GM19455 (cell line): Measurements from ENCODE around the gene LAMA5.

Experiments used
- ATAC-seq: cut with Tn5 transposase; IDR thresholded peaks from one replicate; pipeline ENCODE4 v1.9.1; 2021; ENCODE audit not compliant: unreplicated experiment

Gene LAMA5

DNA sequence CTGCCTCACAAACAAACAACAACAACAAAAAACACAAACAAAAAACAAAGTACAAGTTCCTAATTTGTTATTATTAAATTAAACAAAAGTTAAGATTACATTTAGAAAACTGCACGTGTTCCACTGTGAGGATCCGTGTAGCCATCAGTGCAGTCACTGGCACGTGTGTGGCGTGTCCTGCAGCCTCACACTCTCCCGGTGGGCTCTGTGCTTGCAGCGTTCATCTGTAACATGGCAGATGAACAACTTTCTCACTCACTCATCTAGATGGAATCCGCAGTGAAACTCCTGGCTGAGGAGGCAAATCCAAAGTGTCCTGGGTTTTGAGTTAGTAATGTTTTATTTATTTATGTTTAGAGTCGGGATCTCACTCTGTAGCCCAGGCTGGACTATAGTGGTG, 77.2 kb downstream of the LAMA5 start:
- ATAC-seq: no peak

DNA sequence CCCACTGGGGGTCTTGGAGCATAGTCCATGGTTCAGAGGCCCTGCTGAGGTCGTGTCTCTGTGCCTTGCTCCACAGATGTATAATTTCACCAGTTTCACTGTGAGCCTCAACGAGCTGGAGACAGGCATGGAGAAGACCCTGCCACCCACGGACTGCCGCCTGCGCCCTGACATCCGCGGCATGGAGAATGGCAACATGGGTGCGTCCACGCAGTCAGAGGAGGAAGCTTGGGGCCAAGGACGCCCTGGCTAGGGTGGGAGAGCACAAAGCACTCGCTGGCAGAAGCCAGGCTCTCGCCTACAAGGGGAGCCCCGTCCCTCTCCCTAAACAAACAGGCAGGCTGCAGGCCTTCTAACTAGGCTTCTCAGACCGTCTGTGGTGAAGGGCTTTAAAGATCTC, 78.0 kb downstream of the LAMA5 start:
- no peak for ATAC-seq

DNA sequence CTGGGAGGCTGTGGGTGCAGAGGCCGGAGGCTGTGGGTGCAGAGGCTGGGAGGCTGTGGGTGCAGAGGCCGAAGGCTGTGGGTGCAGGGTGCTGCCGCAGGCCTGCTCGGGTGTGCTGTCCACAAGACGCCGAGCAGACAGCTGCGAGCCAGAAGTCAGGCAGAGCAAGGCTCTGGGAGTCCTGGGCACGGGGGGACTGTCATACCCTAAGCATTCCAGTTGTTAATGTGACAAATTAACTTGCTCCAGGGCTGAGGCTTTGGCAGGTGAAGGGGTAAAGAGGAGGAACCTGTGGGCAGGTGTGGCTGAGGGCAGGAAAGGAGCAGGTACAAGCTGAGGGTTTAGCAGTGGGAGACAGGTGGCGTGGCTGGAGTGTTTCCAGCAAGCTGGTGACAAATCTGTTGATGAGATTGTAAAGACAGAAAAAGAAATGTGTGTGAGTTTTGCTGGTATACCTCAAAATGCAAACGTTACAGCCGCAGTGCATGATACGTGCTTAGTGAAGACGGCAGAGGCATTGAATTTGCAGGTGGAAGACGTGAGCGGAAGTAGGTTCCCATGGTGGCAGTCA, 78.5 kb downstream of the LAMA5 start:
- ATAC-seq: no peak

DNA sequence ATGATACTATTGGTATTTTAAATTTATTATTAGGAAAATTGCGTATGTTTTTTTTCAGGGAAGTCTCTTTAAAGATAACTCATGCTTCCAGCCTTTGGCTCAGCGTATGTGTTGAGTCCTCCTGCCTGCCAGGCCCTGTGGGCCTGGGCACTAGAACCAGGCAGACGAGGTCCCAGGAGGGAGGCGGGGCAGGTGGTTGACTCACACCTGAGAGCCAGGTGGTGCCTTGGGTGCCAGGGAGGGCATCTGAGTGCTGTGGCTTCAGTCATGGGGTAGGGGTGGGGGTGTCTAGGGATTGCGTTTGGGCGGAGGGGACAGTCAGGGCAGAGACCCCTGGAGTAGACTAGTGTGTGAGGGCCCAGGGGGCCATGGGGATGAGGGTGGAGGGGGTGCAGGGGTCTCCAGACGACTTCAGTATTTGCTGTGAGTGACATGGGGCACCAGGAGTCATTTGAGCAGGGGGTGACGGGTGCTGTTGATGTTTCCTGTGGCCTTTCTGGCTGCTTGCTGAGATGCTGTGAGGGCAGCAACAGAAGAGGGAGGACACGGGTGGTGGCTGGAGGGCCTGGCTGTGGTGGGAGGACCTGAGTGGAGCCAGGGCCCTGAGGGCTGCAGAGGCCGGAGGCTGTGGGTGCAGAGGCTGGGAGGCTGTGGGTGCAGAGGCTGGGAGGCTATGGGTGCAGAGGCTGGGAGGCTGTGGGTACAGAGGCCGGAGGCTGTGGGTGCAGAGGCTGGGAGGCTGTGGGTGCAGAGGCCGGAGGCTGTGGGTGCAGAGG, 79.2 kb downstream of the LAMA5 start:
- no peak for ATAC-seq

DNA sequence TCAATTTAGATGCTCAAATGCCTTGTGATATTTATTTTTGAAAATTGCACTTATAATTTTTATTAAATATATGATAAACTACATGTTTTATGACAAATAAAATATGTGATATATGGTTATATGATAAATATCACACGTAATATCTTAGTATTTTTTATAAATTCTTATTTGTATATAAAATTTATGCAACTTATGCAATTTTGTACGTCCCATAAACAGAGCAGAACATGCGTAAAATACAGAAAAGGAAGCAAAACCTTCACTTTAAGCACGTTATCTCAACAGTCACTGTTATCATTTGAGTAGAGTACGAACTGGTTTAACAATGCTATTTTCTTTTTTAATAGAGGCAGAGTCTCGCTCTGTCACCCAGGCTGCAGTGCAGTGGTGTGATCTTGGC, 80.0 kb downstream of the LAMA5 start:
- ATAC-seq: no peak

DNA sequence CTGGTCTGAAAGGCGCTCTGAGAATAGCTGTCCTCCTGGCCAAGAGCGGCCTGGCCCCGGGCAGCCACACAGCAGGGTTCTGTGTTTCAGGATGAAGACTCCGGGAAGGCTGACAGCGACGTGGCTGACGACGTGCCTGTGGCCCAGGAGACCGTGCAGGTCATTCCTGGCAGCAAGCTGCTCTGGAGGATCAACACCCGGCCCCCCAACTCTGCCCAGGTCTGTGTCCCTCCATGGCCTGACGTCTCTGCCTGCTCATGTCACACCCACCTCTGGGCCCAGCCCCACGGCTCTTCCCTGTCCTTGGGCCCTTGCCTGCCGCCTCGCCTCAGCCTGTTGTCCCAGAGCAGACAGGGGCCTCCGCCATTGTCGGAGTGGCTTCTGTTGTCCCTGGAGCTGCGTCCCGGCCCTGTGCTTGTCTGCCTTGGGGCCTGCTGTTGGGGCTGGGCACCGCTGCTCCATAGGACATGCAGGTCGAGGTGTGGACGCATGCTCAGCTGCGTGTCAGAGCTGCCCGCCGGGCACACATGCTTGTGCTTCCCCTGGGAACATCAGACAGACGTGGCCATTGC, 80.5 kb downstream of the LAMA5 start:
- no peak for ATAC-seq

DNA sequence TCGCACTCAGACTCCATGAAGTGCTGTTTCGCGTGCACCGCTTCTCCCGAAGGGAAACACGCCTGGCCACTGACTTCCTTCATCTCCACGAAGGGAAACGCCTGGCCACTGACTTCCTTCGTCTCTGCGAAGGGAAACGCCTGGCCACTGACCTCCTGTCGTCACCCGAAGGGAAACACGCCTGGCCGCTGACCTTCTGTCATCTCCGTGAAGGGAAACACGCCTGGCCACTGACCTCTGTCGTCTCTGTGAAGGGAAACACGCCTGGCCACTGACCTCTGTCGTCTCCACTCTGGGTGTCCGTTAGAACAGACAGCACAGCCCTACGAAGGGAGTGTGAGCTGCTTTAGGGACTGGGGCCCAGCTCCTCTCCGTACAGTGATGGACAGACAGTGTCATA, 81.4 kb downstream of the LAMA5 start:
- ATAC-seq: no peak

DNA sequence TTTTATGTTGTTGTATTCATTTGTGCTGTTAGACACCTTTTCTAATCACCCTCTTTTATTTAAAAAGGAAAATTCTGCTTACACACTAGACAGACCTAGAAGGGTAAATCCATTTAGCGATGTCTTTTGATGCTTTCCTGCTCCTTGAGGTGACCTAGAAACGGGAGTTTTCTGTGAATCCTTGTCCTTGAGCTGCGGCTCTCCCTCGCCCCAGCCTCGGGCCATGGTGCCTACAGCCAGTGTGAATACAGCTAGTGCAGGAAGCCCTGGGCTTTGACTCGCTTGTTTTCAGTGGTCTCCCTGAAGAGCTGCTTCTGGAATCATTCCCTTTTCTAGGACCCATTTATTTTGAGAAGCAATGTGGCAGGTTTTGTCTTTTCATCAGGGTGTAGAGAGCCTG, 82.0 kb downstream of the LAMA5 start:
- ATAC-seq: no peak

DNA sequence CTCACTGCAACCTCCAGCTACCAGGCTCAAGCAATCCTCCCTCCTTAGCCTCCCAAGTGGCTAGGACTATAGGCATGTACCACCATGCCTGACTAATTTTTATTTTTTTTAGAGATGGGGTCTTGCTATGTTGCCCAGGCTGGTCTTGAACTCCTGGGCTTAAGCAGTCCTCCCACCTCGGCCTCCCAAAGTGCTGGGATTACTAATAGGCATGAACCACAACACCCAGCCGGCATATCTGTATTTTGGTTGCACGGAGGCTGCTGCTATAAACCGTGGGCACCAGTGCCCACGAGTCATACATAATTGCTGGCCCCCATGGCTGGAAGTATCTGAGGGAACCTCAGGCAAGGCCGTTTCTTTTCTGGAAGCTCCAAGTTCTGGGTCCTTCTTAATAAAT, 82.7 kb downstream of the LAMA5 start:
- no peak for ATAC-seq

DNA sequence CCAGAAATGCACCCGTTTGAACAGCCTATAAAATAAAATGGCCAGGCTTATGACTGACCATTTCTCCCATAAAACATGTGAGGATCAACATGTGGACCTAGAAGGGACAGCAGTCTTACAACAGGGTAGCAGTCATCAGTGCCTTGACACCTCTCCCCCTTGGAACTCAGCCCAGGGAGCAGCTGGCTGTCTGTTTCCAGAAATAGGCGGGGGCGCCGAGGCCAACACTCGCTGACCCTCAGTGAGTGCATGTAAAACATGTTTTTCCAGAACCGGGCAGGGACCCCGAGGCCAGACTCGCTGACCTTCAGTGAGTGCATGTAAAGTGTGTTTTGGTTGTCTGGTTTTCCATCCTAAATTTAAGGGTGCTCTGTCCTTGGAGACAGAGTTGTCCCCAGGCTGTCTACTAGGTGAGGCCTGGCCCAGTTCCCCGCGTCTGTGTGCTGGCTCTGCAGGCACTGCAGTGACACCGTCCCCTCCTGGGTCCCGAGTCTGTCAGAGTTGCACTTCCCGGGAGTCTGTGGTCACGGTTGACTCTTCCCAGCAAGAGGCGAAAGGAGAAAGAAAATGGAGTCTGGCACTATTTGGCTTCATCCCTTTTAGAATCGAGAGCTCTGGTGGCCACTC, 84.1 kb downstream of the LAMA5 start:
- no peak for ATAC-seq

DNA sequence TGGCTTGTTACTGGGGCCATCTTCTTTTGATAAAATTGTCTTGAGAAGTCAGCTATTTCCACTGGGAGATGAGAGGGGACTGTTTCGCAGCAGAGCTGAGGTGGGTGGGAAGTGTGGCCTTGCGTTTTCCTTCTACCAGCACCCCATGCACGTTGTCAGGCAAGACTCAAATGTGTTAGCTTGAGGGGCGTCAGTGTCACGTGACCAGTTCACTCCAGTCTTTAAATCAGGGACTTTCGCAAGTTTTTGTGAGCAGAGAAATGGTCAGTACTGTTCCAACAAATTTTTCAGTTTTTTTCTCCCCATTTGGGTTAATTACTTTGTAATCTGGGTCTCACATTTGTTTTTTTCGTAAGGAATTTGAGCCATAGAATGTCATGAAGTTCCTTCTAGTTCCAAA, 85.0 kb downstream of the LAMA5 start:
- no peak for ATAC-seq

DNA sequence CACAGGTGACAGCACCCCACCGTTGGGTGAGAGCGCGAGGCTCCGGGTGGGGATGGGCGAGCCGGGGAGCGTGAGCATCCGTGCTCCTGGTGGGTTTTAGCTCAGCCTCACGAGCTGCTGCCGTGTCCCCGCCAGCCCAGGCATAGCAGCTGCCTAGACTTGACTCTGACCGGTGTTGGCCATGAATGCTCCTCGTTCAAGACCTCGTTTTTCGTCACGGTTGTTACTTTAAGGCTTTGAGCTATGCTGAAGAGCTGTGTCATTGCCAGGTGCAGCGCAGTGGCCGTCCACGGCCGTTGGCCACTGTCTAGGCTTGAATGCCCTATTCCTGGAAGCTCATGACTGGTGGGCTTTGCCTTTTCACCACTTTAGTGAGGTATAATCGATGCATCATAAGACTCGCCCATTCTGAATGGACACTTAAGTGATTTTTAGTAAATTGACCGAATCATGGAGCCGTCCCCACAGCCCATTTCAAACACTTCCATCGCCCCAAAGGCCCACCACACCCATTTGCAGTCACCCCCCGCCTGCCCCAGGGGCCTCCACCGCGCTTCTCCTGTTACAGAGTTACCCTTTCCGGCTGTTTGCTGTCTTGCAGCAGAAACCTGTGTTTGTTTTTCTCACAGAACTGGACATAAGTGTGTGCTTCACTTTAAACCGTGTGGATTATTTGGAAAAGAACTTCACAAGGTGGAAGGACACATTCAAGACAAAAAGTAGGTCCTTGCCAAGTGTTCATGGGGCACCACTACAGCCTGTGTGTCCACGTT, 85.8 kb downstream of the LAMA5 start:
- ATAC-seq: no peak

DNA sequence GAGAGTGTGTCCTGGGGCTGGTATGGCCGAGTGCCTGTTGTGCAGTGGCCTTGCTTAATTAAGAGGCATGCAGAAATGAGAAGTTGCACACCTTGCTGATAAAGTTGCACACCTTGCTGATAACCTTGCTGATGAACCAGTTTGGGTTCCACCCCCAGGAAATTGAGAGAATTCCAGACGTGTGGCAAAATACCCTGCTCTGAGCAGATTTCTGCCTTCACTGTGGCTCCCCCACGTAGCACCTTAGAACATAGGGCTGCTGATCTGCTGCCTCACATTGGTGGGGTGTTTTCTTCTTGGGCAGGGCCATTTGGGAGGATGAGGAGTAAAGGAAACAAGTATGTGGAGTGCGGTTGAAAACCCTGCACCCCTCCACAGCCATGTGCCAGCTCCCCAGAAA, 86.8 kb downstream of the LAMA5 start:
- ATAC-seq: no peak

DNA sequence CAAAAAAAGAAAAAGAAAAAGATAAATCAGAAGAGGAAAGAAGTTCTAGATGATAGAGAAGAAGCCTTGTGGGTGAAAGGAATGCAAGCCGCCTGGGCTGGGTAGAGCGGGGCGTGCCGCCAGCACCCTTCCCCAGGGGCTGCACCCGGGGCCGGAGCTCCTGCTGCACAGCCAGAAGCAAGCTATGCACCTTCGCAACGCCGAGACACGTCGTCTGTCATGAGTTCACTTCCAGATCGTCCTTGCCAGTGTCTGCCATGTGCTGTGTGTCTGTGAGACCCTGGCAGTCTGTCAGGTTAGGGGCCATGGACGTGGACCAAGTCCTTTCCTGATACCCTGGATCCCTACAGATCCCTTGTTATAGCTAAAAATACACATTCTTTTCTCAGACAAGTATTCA, 89.9 kb downstream of the LAMA5 start:
- ATAC-seq: no peak

DNA sequence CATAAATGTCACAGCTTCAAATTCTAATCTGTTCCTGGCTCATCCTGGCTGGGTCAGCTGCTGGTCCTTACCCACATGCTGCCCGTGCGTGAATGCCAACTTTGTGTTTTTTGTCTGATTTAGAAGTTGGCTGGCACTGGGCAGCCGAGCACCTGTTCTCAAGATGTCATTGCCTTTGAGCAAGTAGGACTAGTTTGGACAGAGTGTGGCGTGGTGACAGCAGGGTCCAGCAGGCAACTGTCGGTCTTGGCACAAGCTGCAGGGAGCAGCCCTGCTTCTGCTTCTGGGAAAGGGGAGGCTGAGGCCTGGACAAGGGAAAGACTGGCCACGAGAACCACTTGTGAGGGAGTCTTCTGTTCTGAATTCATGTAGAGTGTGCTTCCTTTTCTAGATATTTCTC, 90.7 kb downstream of the LAMA5 start:
- no peak for ATAC-seq

DNA sequence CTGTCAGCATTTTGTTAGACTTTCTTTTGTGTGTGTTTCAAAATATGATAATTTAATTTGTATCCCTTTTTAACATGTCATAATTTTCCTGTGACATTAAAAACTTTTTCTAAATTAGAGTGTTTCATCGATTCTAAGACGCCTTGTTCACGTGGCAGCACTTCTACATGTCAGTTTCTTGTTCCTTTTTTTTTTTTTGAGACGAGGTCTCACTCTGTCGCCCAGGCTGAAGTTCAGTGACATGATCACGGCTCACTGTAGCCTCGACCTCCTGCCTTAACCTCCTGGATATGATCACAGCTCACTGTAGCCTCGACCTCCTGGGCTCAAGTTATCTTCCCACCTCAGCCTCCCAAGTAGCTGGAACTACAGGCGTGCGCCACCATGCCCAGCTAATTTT, 91.9 kb downstream of the LAMA5 start:
- ATAC-seq: no peak

DNA sequence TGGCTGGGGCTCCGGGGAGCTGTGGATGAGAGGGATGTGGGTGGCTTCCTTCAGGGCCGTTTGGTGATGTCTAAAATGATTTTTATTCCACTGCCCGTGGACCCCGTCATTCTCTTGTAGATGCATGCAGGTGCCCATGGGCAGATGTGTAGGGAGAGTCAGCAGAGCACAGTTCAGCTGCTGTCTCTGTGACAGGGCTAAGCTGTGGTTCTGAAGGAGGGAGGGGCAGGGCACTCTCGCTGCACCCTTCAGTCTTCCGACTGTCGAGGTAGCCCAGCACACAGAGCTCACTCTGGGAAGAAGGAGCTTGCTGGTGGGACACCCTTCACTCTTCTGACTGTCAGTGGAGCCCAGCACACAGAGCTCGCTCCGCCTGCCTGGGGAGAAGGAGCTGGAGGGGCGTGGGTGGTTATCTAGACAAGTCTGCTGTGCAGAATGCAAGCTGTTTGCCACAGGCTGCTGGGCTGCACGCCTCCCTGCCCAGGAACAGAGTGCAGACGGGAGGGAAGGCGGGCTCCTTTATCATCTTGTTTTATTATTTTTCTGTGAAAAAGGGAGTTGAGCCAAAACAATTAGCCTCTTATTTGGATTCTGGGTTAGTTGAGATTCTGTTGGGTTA, 92.7 kb downstream of the LAMA5 start:
- no peak for ATAC-seq

DNA sequence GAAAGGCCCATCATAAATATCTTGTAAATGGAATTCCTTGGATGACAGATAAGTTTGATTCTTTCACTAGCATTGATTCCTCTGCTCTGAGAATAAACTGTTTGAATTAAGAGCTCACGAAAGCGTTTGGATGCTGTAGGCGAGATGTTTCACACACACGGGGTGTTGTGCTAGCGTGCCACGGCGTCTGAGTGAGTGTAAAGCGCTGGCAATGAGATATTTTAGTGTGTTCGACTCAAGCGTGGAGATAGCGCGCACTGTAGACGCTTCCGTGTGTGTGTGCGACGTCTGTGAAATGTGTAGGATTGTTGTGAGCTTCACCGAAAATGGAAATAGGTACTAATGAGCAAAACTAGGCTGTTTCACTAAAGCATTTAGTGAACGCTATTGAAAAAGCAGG, 93.7 kb downstream of the LAMA5 start:
- no peak for ATAC-seq

DNA sequence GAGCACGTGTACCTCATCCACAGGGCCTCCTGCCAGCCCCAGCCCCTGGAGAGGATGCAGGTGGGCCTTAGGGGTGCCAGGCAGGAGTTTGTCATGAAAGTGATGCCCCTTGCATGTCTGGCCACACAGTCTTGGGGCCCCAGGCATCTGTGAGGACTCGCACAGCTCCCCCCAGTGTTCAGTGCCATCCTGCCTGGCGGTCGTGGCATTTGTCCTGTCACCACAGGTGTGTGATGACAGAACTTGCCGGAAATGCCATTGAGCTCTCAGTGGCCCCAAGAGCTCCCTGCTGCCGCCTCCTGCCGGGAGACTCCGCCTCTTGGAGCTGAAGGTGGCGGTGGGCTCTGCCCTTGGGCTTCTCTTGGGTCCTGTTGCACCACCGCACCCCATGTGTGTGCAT, 94.9 kb downstream of the LAMA5 start:
- no peak for ATAC-seq

DNA sequence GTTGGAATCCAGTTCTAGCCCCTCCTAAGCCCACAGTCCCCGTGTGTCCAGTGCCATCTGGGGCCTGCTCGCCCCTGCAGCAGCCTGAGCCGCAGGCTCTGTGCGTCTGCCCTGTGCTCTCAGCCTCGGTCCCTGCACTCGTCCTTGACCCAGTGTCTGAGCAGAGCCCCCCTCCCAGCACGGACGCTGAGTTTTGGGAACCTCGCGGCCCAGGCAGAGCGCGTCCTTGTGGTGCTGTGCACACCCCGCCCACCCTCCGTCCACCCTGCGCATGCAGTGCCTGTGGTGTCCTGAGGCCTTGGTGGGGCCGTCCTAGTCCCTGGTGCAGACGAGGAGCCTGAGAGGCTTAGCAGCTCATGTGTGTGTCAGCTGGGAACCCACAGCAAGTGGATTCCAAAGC, 97.2 kb downstream of the LAMA5 start:
- ATAC-seq: no peak

DNA sequence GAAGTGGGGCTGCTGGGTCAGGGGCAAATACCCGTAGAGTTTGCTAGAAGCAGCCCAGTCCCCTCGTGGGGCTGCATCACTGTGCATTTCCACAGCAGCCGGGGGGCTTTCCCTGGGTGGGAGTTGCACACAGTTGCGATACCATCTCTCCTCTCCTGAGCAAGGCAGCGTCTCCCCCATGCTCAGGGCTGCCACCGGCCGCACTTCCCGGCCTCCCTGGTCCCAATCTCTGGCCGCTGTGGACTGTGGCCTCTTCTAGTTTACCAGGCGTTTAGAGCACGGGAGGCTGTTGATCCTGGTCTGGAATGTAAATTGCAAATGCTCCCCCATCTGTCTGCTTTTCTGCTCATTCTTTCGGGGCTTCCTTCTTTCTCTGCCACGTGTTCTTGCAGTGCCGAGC, 97.7 kb downstream of the LAMA5 start:
- no peak for ATAC-seq
